Endodermal cell (in vitro differentiated cells): ENCODE results near the gene TRA2B. TPM values are rescaled to one million over a fixed set of nuclear protein-coding genes. Genes with fewer than 3 reads are reported as not detected.

Source experiments
- DNase-seq: peaks from one replicate; pipeline ENCODE4 v3.0.0-alpha.2; 2017
- H3K27ac ChIP-seq: 2 replicates; pipeline ENCODE4 v1.5.1; 2013; ENCODE audit warnings: mild to moderate bottlenecking, low read depth, low read length, moderate library complexity
- H3K27me3 ChIP-seq: 2 replicates; pipeline ENCODE4 v1.6.1; 2013; ENCODE audit warnings: mild to moderate bottlenecking, low read length, moderate library complexity; ENCODE audit not compliant: insufficient read depth, control insufficient read depth, poor library complexity, severe bottlenecking
- H3K36me3 ChIP-seq: 2 replicates; pipeline ENCODE4 v1.7.0; 2013; ENCODE audit warnings: mild to moderate bottlenecking, low read length, moderate library complexity; ENCODE audit not compliant: control insufficient read depth, insufficient read depth
- H3K4me1 ChIP-seq: one replicate; pipeline ENCODE4 v1.7.0; 2013; ENCODE audit warnings: low read length; ENCODE audit not compliant: control insufficient read depth, insufficient read depth
- H3K4me3 ChIP-seq: 2 replicates; pipeline ENCODE4 v1.5.1; 2013; ENCODE audit warnings: mild to moderate bottlenecking, low read length, moderate library complexity
- H3K9ac ChIP-seq: 2 replicates; pipeline ENCODE4 v1.6.1; 2013; ENCODE audit warnings: mild to moderate bottlenecking, low read length, moderate library complexity; ENCODE audit not compliant: poor library complexity, severe bottlenecking; ENCODE audit errors: extremely low read depth
- H3K9me3 ChIP-seq: 2 replicates; pipeline ENCODE4 v1.6.1; 2013; ENCODE audit warnings: mild to moderate bottlenecking, low read length, moderate library complexity; ENCODE audit not compliant: control insufficient read depth
- H3K27ac Mint-ChIP-seq: 2 replicates; pipeline ENCODE4 v1.8.0; 2020; ENCODE audit warnings: mixed read lengths
- H3K27me3 Mint-ChIP-seq: 2 replicates; pipeline ENCODE4 v1.8.0; 2021; ENCODE audit warnings: mild to moderate bottlenecking, mixed read lengths; ENCODE audit not compliant: insufficient read depth
- H3K36me3 Mint-ChIP-seq: 2 replicates; pipeline ENCODE4 v1.8.0; 2020; ENCODE audit warnings: low read depth, mixed read lengths
- H3K4me1 Mint-ChIP-seq: 2 replicates; pipeline ENCODE4 v1.8.0; 2020; ENCODE audit warnings: mixed read lengths
- H3K4me3 Mint-ChIP-seq: 2 replicates; pipeline ENCODE4 v1.8.0; 2020; ENCODE audit warnings: mild to moderate bottlenecking, moderate library complexity, mixed read lengths
- H3K9me3 Mint-ChIP-seq: 2 replicates; pipeline ENCODE4 v1.8.0; 2020; ENCODE audit warnings: mild to moderate bottlenecking, mixed read lengths
- CTCF ChIP-seq: fragments of 200-600 bp; sonication (generic); conservative IDR thresholded peaks from 2 replicates; pipeline ENCODE4 v1.5.0; 2021; ENCODE audit warnings: antibody characterized with exemption, mild to moderate bottlenecking
- WGBS, 2 experiments: methylation state at CpG; one replicate each; pipeline versions ENCODE4 v1.1.5 to v1.1.7; 2013; ENCODE audit warnings: missing lambda C conversion rate in 2 of 2, mixed read lengths in 1 of 2; ENCODE audit not compliant: insufficient coverage in 1 of 2, insufficient read length in 1 of 2; 5-methylcytosine and 5-hydroxymethylcytosine counted together
- total RNA-seq, 2 donors: library from RNA; stranded (reverse); fragmentation: NEBNext Ultra II Directional in 1 of 2; extraction: Animal tissue kit (Norgen Biotek cat#: 25700) in 1 of 2; gene quantifications; 2 replicates in 1 of 2; 3 replicates in 1 of 2; pipeline ENCODE4 v1.2.1, GENCODE V29; 2021

Gene TRA2B
- total RNA-seq, 2 donors from 2014 or later: 222 to 230 TPM

- H3K4me3 Mint-ChIP-seq: no peak overlapping the region
- H3K36me3 Mint-ChIP-seq: no peaks in the 10 kb centered on the region
- H3K27me3 ChIP-seq: peaks cover 8% of the 10 kb centered on the region
- no peaks in the 10 kb centered on the region for H3K36me3 ChIP-seq
- DNase-seq: no peak
- H3K9ac ChIP-seq: no peak overlapping the region
- WGBS, 2 experiments: 77 to 85% methylated on average over 5 to 8 of the region's 8 CpGs
- H3K9me3 Mint-ChIP-seq: no peaks in the 10 kb centered on the region
- H3K4me3 ChIP-seq: no peak overlapping the region
- peaks cover 11% of the 10 kb centered on the region for H3K27me3 Mint-ChIP-seq
- H3K9me3 ChIP-seq: no peaks in the 10 kb centered on the region
- H3K27ac Mint-ChIP-seq: no peak overlapping the region
- no peak for TF ChIP-seq CTCF
- no peak overlapping the region for H3K27ac ChIP-seq
- H3K4me1 Mint-ChIP-seq: peaks cover 8% of the 10 kb centered on the region
- no peaks in the 10 kb centered on the region for H3K4me1 ChIP-seq
Measured at GRCh38 chr3:185979721-185980121, 41.9 kb upstream of the TRA2B start.

- 88 to 98% methylated on average over 4 to 5 of the region's 5 CpGs for WGBS, 2 experiments
- Mint-ChIP-seq H3K36me3 (no peaks in the 10 kb centered on the region), H3K27ac (no peak overlapping the region), H3K9me3 (no peaks in the 10 kb centered on the region), H3K4me3 (no peak overlapping the region), H3K27me3 (peaks cover 7% of the 10 kb centered on the region), H3K4me1 (peaks cover 6% of the 10 kb centered on the region)
- Histone ChIP-seq H3K4me1 (no peaks in the 10 kb centered on the region), H3K9ac (no peak overlapping the region), H3K4me3 (no peak overlapping the region), H3K36me3 (no peaks in the 10 kb centered on the region), H3K27me3 (peaks cover 8% of the 10 kb centered on the region), H3K9me3 (no peaks in the 10 kb centered on the region), H3K27ac (no peak overlapping the region)
- TF ChIP-seq CTCF: no peak
- DNase-seq: no peak
Measured at GRCh38 chr3:185978516-185978915, 40.7 kb upstream of the TRA2B start.

- Mint-ChIP-seq H3K27ac (no peak overlapping the region), H3K4me1 (peaks cover 9% of the 10 kb centered on the region), H3K9me3 (no peaks in the 10 kb centered on the region), H3K36me3 (no peaks in the 10 kb centered on the region), H3K4me3 (no peak overlapping the region), H3K27me3 (peaks cover 2% of the 10 kb centered on the region)
- no peak overlapping the region for H3K9ac ChIP-seq
- H3K27ac ChIP-seq: no peak overlapping the region
- H3K4me1 ChIP-seq: no peaks in the 10 kb centered on the region
- 0 to 55% methylated on average over 1 to 3 of the region's 3 CpGs for WGBS, 2 experiments
- no peak for DNase-seq
- no peak overlapping the region for H3K4me3 ChIP-seq
- no peaks in the 10 kb centered on the region for H3K9me3 ChIP-seq
- H3K36me3 ChIP-seq: no peaks in the 10 kb centered on the region
- TF ChIP-seq CTCF: peak; percentile 8
- peaks cover 4% of the 10 kb centered on the region for H3K27me3 ChIP-seq
Measured at GRCh38 chr3:185977679-185978040, 39.8 kb upstream of the TRA2B start.
